Activated CD4-positive, alpha-beta memory T cell treated with anti-CD3 and anti-CD28 coated beads, Interleukin-2, amount 10 ng/mL, durations not matched to agents 7 days and 5 days (primary cell): ENCODE results near the gene HEATR5A. TPM values are rescaled to one million over a fixed set of nuclear protein-coding genes. Genes with fewer than 3 reads are reported as not detected.
"Not testable (repeated sequence)": the region's sequence is repeated elsewhere in the genome, so short reads cannot be mapped to it uniquely, and the experiment has no call there.

Source experiments
- CTCF ChIA-PET: fragments of 350-600 bp; sonication (Branson Sonifier 250); formaldehyde crosslinking; loops from one replicate; lab custom pipeline; 2021; ENCODE audit warnings: antibody characterized with exemption, inconsistent platforms; lab: Charles Lee
- POLR2A ChIA-PET: fragments of 350-600 bp; sonication (Branson Sonifier 250); formaldehyde crosslinking; loops from one replicate; lab custom pipeline; 2021; ENCODE audit warnings: antibody characterized with exemption; lab: Charles Lee
- DNase-seq: peaks from one replicate; pipeline ENCODE4 v3.0.0-alpha.2; 2020
- H3K27ac Mint-ChIP-seq: one replicate; pipeline ENCODE4 v1.8.0; 2021; ENCODE audit warnings: mild to moderate bottlenecking, mixed read lengths
- H3K27me3 Mint-ChIP-seq: one replicate; pipeline ENCODE4 v1.8.0; 2021; ENCODE audit warnings: mixed read lengths
- H3K36me3 Mint-ChIP-seq: one replicate; pipeline ENCODE4 v1.8.0; 2021; ENCODE audit warnings: low read depth, mixed read lengths
- H3K4me1 Mint-ChIP-seq: one replicate; pipeline ENCODE4 v1.8.0; 2021; ENCODE audit warnings: mixed read lengths
- H3K4me3 Mint-ChIP-seq: one replicate; pipeline ENCODE4 v1.8.0; 2021; ENCODE audit warnings: mild to moderate bottlenecking, mixed read lengths
- H3K9me3 Mint-ChIP-seq: one replicate; pipeline ENCODE4 v1.8.0; 2021; ENCODE audit warnings: mixed read lengths
- total RNA-seq, 2 experiments: library from RNA; stranded (reverse); gene quantifications; one replicate each; pipeline ENCODE4 v1.2.3, GENCODE V29; 2021

HEATR5A gene
- total RNA-seq, 2 experiments from 2014 or later: 9.4 to 12.5 TPM

GRCh38 chr14:31442284-31442683 is 21.9 kb upstream of the HEATR5A start:
- Mint-ChIP-seq H3K4me3 (no peak overlapping the region), H3K36me3 (peaks cover 7% of the 10 kb centered on the region), H3K9me3 (no peaks in the 10 kb centered on the region), H3K4me1 (no peaks in the 10 kb centered on the region), H3K27me3 (no peaks in the 10 kb centered on the region), H3K27ac (no peak overlapping the region)
- no peak for DNase-seq
- ChIA-PET POLR2A (interaction anchor here (1.0 kb wide), 1 partner anchor 15 kb away, joined by 3 read pairs; the partner anchor contains the start of gene DTD2), CTCF (no interaction called here)

- no peak for DNase-seq
- peaks cover 7% of the 10 kb centered on the region for H3K36me3 Mint-ChIP-seq
- POLR2A ChIA-PET: no interaction called here
- CTCF ChIA-PET: no interaction called here
- no peak overlapping the region for H3K27ac Mint-ChIP-seq
- H3K9me3 Mint-ChIP-seq: no peaks in the 10 kb centered on the region
- no peaks in the 10 kb centered on the region for H3K4me1 Mint-ChIP-seq
- H3K4me3 Mint-ChIP-seq: no peak overlapping the region
- H3K27me3 Mint-ChIP-seq: no peaks in the 10 kb centered on the region
Measured at GRCh38 chr14:31441273-31442111, 21.1 kb upstream of the HEATR5A start.

- Mint-ChIP-seq H3K27ac (no peak overlapping the region), H3K36me3 (peaks cover 10% of the 10 kb centered on the region), H3K27me3 (no peaks in the 10 kb centered on the region), H3K9me3 (no peaks in the 10 kb centered on the region), H3K4me1 (no peaks in the 10 kb centered on the region), H3K4me3 (no peak overlapping the region)
- POLR2A ChIA-PET: no interaction called here
- no peak for DNase-seq
- CTCF ChIA-PET: no interaction called here
Measured at GRCh38 chr14:31440280-31440679, 19.9 kb upstream of the HEATR5A start.

- no peaks in the 10 kb centered on the region for H3K27me3 Mint-ChIP-seq
- ChIA-PET CTCF (no interaction called here), POLR2A (no interaction called here)
- peaks cover 10% of the 10 kb centered on the region for H3K36me3 Mint-ChIP-seq
- H3K4me1 Mint-ChIP-seq: no peaks in the 10 kb centered on the region
- no peaks in the 10 kb centered on the region for H3K9me3 Mint-ChIP-seq
- no peak overlapping the region for H3K27ac Mint-ChIP-seq
- no peak overlapping the region for H3K4me3 Mint-ChIP-seq
- DNase-seq: no peak
Measured at GRCh38 chr14:31439561-31439960, 19.2 kb upstream of the HEATR5A start.

- H3K27me3 Mint-ChIP-seq, CTCF ChIA-PET, DNase-seq, H3K4me1 Mint-ChIP-seq, POLR2A ChIA-PET, H3K4me3 Mint-ChIP-seq, H3K36me3 Mint-ChIP-seq, H3K9me3 Mint-ChIP-seq, H3K27ac Mint-ChIP-seq: not testable (repeated sequence)
Measured at GRCh38 chr14:31437045-31437691, 16.8 kb upstream of the HEATR5A start.

GRCh38 chr14:31435276-31435675 is 14.9 kb upstream of the HEATR5A start:
- ChIA-PET CTCF (interaction anchor here (2.1 kb wide), 1 partner anchor 15 kb away, joined by 9 read pairs; the partner anchor contains the start of gene HEATR5A), POLR2A (no interaction called here)
- Mint-ChIP-seq H3K36me3 (peaks cover 7% of the 10 kb centered on the region), H3K4me1 (no peaks in the 10 kb centered on the region), H3K4me3 (no peak overlapping the region), H3K9me3 (no peaks in the 10 kb centered on the region), H3K27ac (no peak overlapping the region), H3K27me3 (no peaks in the 10 kb centered on the region)
- no peak for DNase-seq

- H3K4me1 Mint-ChIP-seq: no peaks in the 10 kb centered on the region
- no peaks in the 10 kb centered on the region for H3K36me3 Mint-ChIP-seq
- ChIA-PET CTCF (interaction anchor here (1.5 kb wide), 1 partner anchor 10 kb away, joined by 7 read pairs; the partner anchor contains the start of gene HEATR5A), POLR2A (interaction anchor here (1.1 kb wide), 1 partner anchor 10 kb away, joined by 4 read pairs; no protein-coding TSS in a partner anchor)
- H3K4me3 Mint-ChIP-seq: no peak overlapping the region
- no peaks in the 10 kb centered on the region for H3K27me3 Mint-ChIP-seq
- no peak overlapping the region for H3K27ac Mint-ChIP-seq
- no peaks in the 10 kb centered on the region for H3K9me3 Mint-ChIP-seq
- no peak for DNase-seq
Measured at GRCh38 chr14:31430634-31431264, 10.4 kb upstream of the HEATR5A start.

- Mint-ChIP-seq H3K27me3 (no peaks in the 10 kb centered on the region), H3K4me1 (no peaks in the 10 kb centered on the region), H3K36me3 (no peaks in the 10 kb centered on the region), H3K9me3 (no peaks in the 10 kb centered on the region), H3K27ac (no peak overlapping the region), H3K4me3 (no peak overlapping the region)
- ChIA-PET POLR2A (no interaction called here), CTCF (no interaction called here)
- no peak for DNase-seq
Measured at GRCh38 chr14:31429791-31430190, 9.4 kb upstream of the HEATR5A start.

GRCh38 chr14:31428011-31428410 is 7.7 kb upstream of the HEATR5A start:
- ChIA-PET CTCF (interaction anchor here (0.6 to 0.7 kb wide), 2 partner anchors 20 to 51 kb away, joined by 3 read pairs; no protein-coding TSS in a partner anchor), POLR2A (interaction anchor here (1.3 kb wide), 1 partner anchor 9 kb away, joined by 4 read pairs; no protein-coding TSS in a partner anchor)
- no peaks in the 10 kb centered on the region for H3K36me3 Mint-ChIP-seq
- no peak for DNase-seq
- H3K4me1 Mint-ChIP-seq: no peaks in the 10 kb centered on the region
- no peak overlapping the region for H3K27ac Mint-ChIP-seq
- no peaks in the 10 kb centered on the region for H3K9me3 Mint-ChIP-seq
- H3K27me3 Mint-ChIP-seq: no peaks in the 10 kb centered on the region
- no peak overlapping the region for H3K4me3 Mint-ChIP-seq

- H3K27me3 Mint-ChIP-seq: no peaks in the 10 kb centered on the region
- H3K36me3 Mint-ChIP-seq: no peaks in the 10 kb centered on the region
- H3K9me3 Mint-ChIP-seq: no peaks in the 10 kb centered on the region
- CTCF ChIA-PET: no interaction called here
- H3K27ac Mint-ChIP-seq: no peak overlapping the region
- no peak overlapping the region for H3K4me3 Mint-ChIP-seq
- no peak for DNase-seq
- POLR2A ChIA-PET: no interaction called here
- H3K4me1 Mint-ChIP-seq: peaks cover 1% of the 10 kb centered on the region
Measured at GRCh38 chr14:31426663-31427062, 6.3 kb upstream of the HEATR5A start.

- POLR2A ChIA-PET: no interaction called here
- H3K4me3 Mint-ChIP-seq: no peak overlapping the region
- H3K27me3 Mint-ChIP-seq: no peaks in the 10 kb centered on the region
- no peaks in the 10 kb centered on the region for H3K36me3 Mint-ChIP-seq
- H3K9me3 Mint-ChIP-seq: no peaks in the 10 kb centered on the region
- CTCF ChIA-PET: no interaction called here
- no peak overlapping the region for H3K27ac Mint-ChIP-seq
- peaks cover 8% of the 10 kb centered on the region for H3K4me1 Mint-ChIP-seq
- no peak for DNase-seq
Measured at GRCh38 chr14:31425905-31426304, 5.6 kb upstream of the HEATR5A start.

GRCh38 chr14:31421200-31421599 is 850 bp upstream of the HEATR5A start:
- peaks cover 2% of the 10 kb centered on the region for H3K36me3 Mint-ChIP-seq
- DNase-seq: no peak
- H3K27ac Mint-ChIP-seq: peak overlapping the region; percentile 77
- peaks cover 19% of the 10 kb centered on the region for H3K4me1 Mint-ChIP-seq
- H3K27me3 Mint-ChIP-seq: peaks cover 3% of the 10 kb centered on the region
- ChIA-PET CTCF (interaction anchor here (1.1 to 2.4 kb wide), 6 partner anchors 10 to 214 kb away, joined by 4 to 17 read pairs (median 9); partner anchors contain the start of genes DTD2 and HECTD1), POLR2A (interaction anchor here (1.1 to 3.5 kb wide), 10 partner anchors 10 to 395 kb away, joined by 3 to 33 read pairs (median 4); partner anchors contain the start of genes AP4S1, DTD2, HECTD1 and STRN3)
- H3K4me3 Mint-ChIP-seq: peak overlapping the region; percentile 99
- H3K9me3 Mint-ChIP-seq: no peaks in the 10 kb centered on the region
